Osteoblast (primary cell): ENCODE measurements around the gene RETSAT. TPM values are rescaled to one million over a fixed set of nuclear protein-coding genes. Genes with fewer than 3 reads are reported as not detected.

Experiments used
- DNase-seq: peaks from one replicate; pipeline ENCODE4 v3.0.0; 2011; ENCODE audit warnings: low spot score, mixed read lengths; ENCODE audit not compliant: insufficient read length; ENCODE audit errors: missing footprints
- H2AFZ ChIP-seq: 2 replicates; pipeline ENCODE4 v1.6.0; 2011; ENCODE audit warnings: mild to moderate bottlenecking, low read length
- H3K27ac ChIP-seq: 2 replicates; pipeline ENCODE4 v1.5.1; 2011; ENCODE audit warnings: mild to moderate bottlenecking, low read depth, low read length, moderate library complexity
- H3K27me3 ChIP-seq: 2 replicates; pipeline ENCODE4 v1.6.0; 2012; ENCODE audit warnings: mild to moderate bottlenecking, control low read depth, inconsistent platforms, low read length, moderate library complexity; ENCODE audit not compliant: insufficient read depth
- H3K36me3 ChIP-seq: 2 replicates; pipeline ENCODE4 v1.5.1; 2011; ENCODE audit warnings: mild to moderate bottlenecking, low read length, control low read depth, moderate library complexity; ENCODE audit not compliant: insufficient read depth
- H3K4me1 ChIP-seq: 2 replicates; pipeline ENCODE4 v1.5.1; 2011; ENCODE audit warnings: mild to moderate bottlenecking, low read length, control low read depth, moderate library complexity; ENCODE audit not compliant: insufficient read depth
- H3K4me2 ChIP-seq: 2 replicates; pipeline ENCODE4 v1.6.0; 2011; ENCODE audit warnings: mild to moderate bottlenecking, low read length; ENCODE audit not compliant: insufficient read depth
- H3K4me3 ChIP-seq: fragments of 200-600 bp; sonication (generic); 3 replicates; pipeline ENCODE4 v1.5.1; 2012; ENCODE audit warnings: mild to moderate bottlenecking, low read length, inconsistent platforms; ENCODE audit not compliant: insufficient read depth
- H3K79me2 ChIP-seq: 2 replicates; pipeline ENCODE4 v1.6.0; 2012; ENCODE audit warnings: mild to moderate bottlenecking, low read length, control low read depth, inconsistent platforms; ENCODE audit not compliant: insufficient read depth
- H3K9me3 ChIP-seq: 2 replicates; pipeline ENCODE4 v1.5.1; 2011; ENCODE audit warnings: low read depth, low read length, control low read depth
- H4K20me1 ChIP-seq: 2 replicates; pipeline ENCODE4 v1.6.0; 2012; ENCODE audit warnings: mild to moderate bottlenecking, low read length, control low read depth; ENCODE audit not compliant: insufficient read depth
- CTCF ChIP-seq: IDR thresholded peaks from 2 replicates; pipeline ENCODE4 v1.5.1; 2011; ENCODE audit warnings: mild to moderate bottlenecking, low read depth, low read length, moderate library complexity; ENCODE audit errors: extremely low read depth
- total RNA-seq: library from RNA; depleted of rRNA; stranded (reverse); fragments of >200 nt; gene quantifications from 2 replicates; pipeline ENCODE4 v1.2.3, GENCODE V29; 2012

The RETSAT gene
- total RNA-seq, 1 donor: 41.6 TPM

GRCh38 chr2:85327160-85327821, 27.0 kb downstream of the RETSAT start:
- peaks cover 41% of the 10 kb centered on the region for H4K20me1 ChIP-seq
- peak overlapping the region; percentile 90 for H3K4me3 ChIP-seq
- no peak for DNase-seq
- TF ChIP-seq CTCF: no peak
- peaks cover 53% of the 10 kb centered on the region for H3K79me2 ChIP-seq
- no peaks in the 10 kb centered on the region for H3K9me3 ChIP-seq
- peak overlapping the region; percentile 99 for H2AFZ ChIP-seq
- no peaks in the 10 kb centered on the region for H3K27me3 ChIP-seq
- H3K4me2 ChIP-seq: peak overlapping the region; percentile 98
- peak overlapping the region; percentile 98 for H3K27ac ChIP-seq
- peaks cover 31% of the 10 kb centered on the region for H3K36me3 ChIP-seq
- peaks cover 28% of the 10 kb centered on the region for H3K4me1 ChIP-seq

- Histone ChIP-seq H3K79me2 (peaks cover 60% of the 10 kb centered on the region), H3K27ac (peak overlapping the region; percentile 98), H3K27me3 (no peaks in the 10 kb centered on the region)
Measured at GRCh38 chr2:85326406-85327159, 27.7 kb downstream of the RETSAT start.

GRCh38 chr2:85325466-85325811, 28.9 kb downstream of the RETSAT start:
- Histone ChIP-seq H3K36me3 (peaks cover 50% of the 10 kb centered on the region), H3K79me2 (peaks cover 71% of the 10 kb centered on the region), H3K4me1 (peaks cover 28% of the 10 kb centered on the region), H2AFZ (no peak overlapping the region), H3K27me3 (no peaks in the 10 kb centered on the region), H3K27ac (no peak overlapping the region), H4K20me1 (peaks cover 51% of the 10 kb centered on the region), H3K9me3 (no peaks in the 10 kb centered on the region), H3K4me2 (peak overlapping the region; percentile 98), H3K4me3 (peak overlapping the region; percentile 90)
- DNase-seq: no peak
- no peak for TF ChIP-seq CTCF

More at GRCh38 chr2:85326406-85327159, 27.7 kb downstream of the RETSAT start:
- Histone ChIP-seq H3K4me1 (peaks cover 28% of the 10 kb centered on the region), H3K4me2 (peak overlapping the region; percentile 98), H2AFZ (no peak overlapping the region), H3K36me3 (peaks cover 38% of the 10 kb centered on the region), H3K9me3 (no peaks in the 10 kb centered on the region), H3K4me3 (peak overlapping the region; percentile 90), H4K20me1 (peaks cover 44% of the 10 kb centered on the region)
- no peak for TF ChIP-seq CTCF
- no peak for DNase-seq
